ENCODE measurements around the gene DYRK4.

GRCh38 chr12:4557586-4557985 lies 4.4 kb upstream of the DYRK4 start:
- no peak for TF ChIP-seq CHD1 (IDR thresholded peaks at IDR 0.05; ENCODE audit: low read depth, low read length)
- no peak for TF ChIP-seq USF2 (IDR thresholded peaks at IDR 0.05; ENCODE audit: low read depth, low read length)
- no peak for TF ChIP-seq CTCF (conservative IDR thresholded peaks at IDR 0.05; ENCODE audit: low read depth, low read length)
- no peak for TF ChIP-seq POLR2A (IDR thresholded peaks at IDR 0.05; ENCODE audit: low read depth, low read length)
- TF ChIP-seq CEBPB (IDR thresholded peaks at IDR 0.05; ENCODE audit: low read depth, low read length) = no peak
- TF ChIP-seq FOS (IDR thresholded peaks at IDR 0.05; ENCODE audit: low read depth, low read length) = no peak
- TF ChIP-seq MAFK (IDR thresholded peaks at IDR 0.05; ENCODE audit: low read depth, low read length) = no peak
- TF ChIP-seq RAD21 (IDR thresholded peaks at IDR 0.05; ENCODE audit: low read length) = no peak
- no peak for TF ChIP-seq BHLHE40 (IDR thresholded peaks at IDR 0.05; ENCODE audit: low read depth, low read length)
- no peak for TF ChIP-seq RFX5 (IDR thresholded peaks at IDR 0.05; ENCODE audit: low read depth, low read length)
- TF ChIP-seq ELK1 (IDR thresholded peaks at IDR 0.05; ENCODE audit: borderline replicate concordance, low read depth, low read length) = no peak
- TF ChIP-seq MXI1 (IDR thresholded peaks at IDR 0.05; ENCODE audit: borderline replicate concordance, low read depth, low read length) = no peak
- no peak for TF ChIP-seq RCOR1 (IDR thresholded peaks at IDR 0.05; ENCODE audit: insufficient replicate concordance, low read length)
- no peak for TF ChIP-seq MAZ (IDR thresholded peaks at IDR 0.05; ENCODE audit: borderline replicate concordance, low read depth, low read length)

All from IMR-90 (cell line).